ENCODE results near the gene CHERP. TPM values are rescaled to one million over a fixed set of nuclear protein-coding genes. Genes with fewer than 3 reads are reported as not detected.
A peak's percentile ranks its signal among the peaks of the same experiment; 100 is the strongest.
"Not testable (repeated sequence)": the region's sequence is repeated elsewhere in the genome, so short reads cannot be mapped to it uniquely, and the experiment has no call there.

CHERP gene
- total RNA-seq, 1 experiment from 2014 or later: 5.9 TPM

GRCh38 chr19:16543734-16544133, 1.5 kb upstream of the CHERP start:
- Histone ChIP-seq H3K36me3 (ENCODE audit: insufficient read depth, low read length) (peaks cover 18% of the 10 kb centered on the region), H3K27ac (ENCODE audit: low read length) (peak overlapping the region; percentile 87), H3K4me1 (ENCODE audit: low read length) (peaks cover 33% of the 10 kb centered on the region), H3K9ac (ENCODE audit: low read length) (peak overlapping the region; percentile 84), H3K4me3 (ENCODE audit: low read length) (peak overlapping the region; percentile 88), H3K79me2 (ENCODE audit: low read length) (peaks cover 52% of the 10 kb centered on the region), H4K20me1 (ENCODE audit: insufficient read depth, low read depth, low read length) (peaks cover 19% of the 10 kb centered on the region), H3K4me2 (ENCODE audit: low read depth, low read length, poor library complexity, severe bottlenecking) (peak overlapping the region; percentile 97)
- not testable (repeated sequence) for H3K9me2 ChIP-seq (replicated peaks; ENCODE audit: insufficient read depth, low read length); H3K9me3 ChIP-seq (ENCODE audit: low read length); H3K27me3 ChIP-seq (ENCODE audit: low read length); DNase-seq; H2AFZ ChIP-seq (ENCODE audit: low read length)

GRCh38 chr19:16542910-16543472, 754 bp upstream of the CHERP start:
- peak overlapping the region; percentile 88 for H3K4me3 ChIP-seq (ENCODE audit: low read length)
- no peaks in the 10 kb centered on the region for H3K9me2 ChIP-seq (replicated peaks; ENCODE audit: insufficient read depth, low read length)
- peaks cover 58% of the 10 kb centered on the region for H3K79me2 ChIP-seq (ENCODE audit: low read length)
- peaks cover 21% of the 10 kb centered on the region for H3K36me3 ChIP-seq (ENCODE audit: insufficient read depth, low read length)
- no peaks in the 10 kb centered on the region for H3K27me3 ChIP-seq (ENCODE audit: low read length)
- H3K4me2 ChIP-seq (ENCODE audit: low read depth, low read length, poor library complexity, severe bottlenecking): peak overlapping the region; percentile 97
- H3K9ac ChIP-seq (ENCODE audit: low read length): peak overlapping the region; percentile 84
- H3K27ac ChIP-seq (ENCODE audit: low read length): peak overlapping the region; percentile 87
- peaks cover 19% of the 10 kb centered on the region for H4K20me1 ChIP-seq (ENCODE audit: insufficient read depth, low read depth, low read length)
- H2AFZ ChIP-seq (ENCODE audit: low read length): peak overlapping the region; percentile 41; the same call in 1 of the 2 replicates
- H3K4me1 ChIP-seq (ENCODE audit: low read length): peaks cover 33% of the 10 kb centered on the region
- no peaks in the 10 kb centered on the region for H3K9me3 ChIP-seq (ENCODE audit: low read length)
- peak; percentile 67 for DNase-seq

- no peak for DNase-seq
- Histone ChIP-seq H3K4me3 (ENCODE audit: low read length) (peak overlapping the region; percentile 88), H3K4me2 (ENCODE audit: low read depth, low read length, poor library complexity, severe bottlenecking) (peak overlapping the region; percentile 97), H3K9ac (ENCODE audit: low read length) (peak overlapping the region; percentile 84), H3K4me1 (ENCODE audit: low read length) (peaks cover 33% of the 10 kb centered on the region), H3K36me3 (ENCODE audit: insufficient read depth, low read length) (peaks cover 25% of the 10 kb centered on the region), H3K79me2 (ENCODE audit: low read length) (peaks cover 71% of the 10 kb centered on the region), H3K9me3 (ENCODE audit: low read length) (no peaks in the 10 kb centered on the region), H3K27ac (ENCODE audit: low read length) (peak overlapping the region; percentile 65), H3K9me2 (replicated peaks; ENCODE audit: insufficient read depth, low read length) (no peaks in the 10 kb centered on the region), H3K27me3 (ENCODE audit: low read length) (no peaks in the 10 kb centered on the region), H2AFZ (ENCODE audit: low read length) (no peak overlapping the region), H4K20me1 (ENCODE audit: insufficient read depth, low read depth, low read length) (peaks cover 28% of the 10 kb centered on the region)
Observed at GRCh38 chr19:16541526-16542044, 652 bp downstream of the CHERP start.

GRCh38 chr19:16540948-16541347, 1.3 kb downstream of the CHERP start:
- Histone ChIP-seq H3K9me3 (ENCODE audit: low read length) (no peaks in the 10 kb centered on the region), H3K4me2 (ENCODE audit: low read depth, low read length, poor library complexity, severe bottlenecking) (peak overlapping the region; percentile 97), H2AFZ (ENCODE audit: low read length) (no peak overlapping the region), H3K27me3 (ENCODE audit: low read length) (no peaks in the 10 kb centered on the region), H3K9ac (ENCODE audit: low read length) (peak overlapping the region; percentile 84), H3K79me2 (ENCODE audit: low read length) (peaks cover 78% of the 10 kb centered on the region), H3K4me1 (ENCODE audit: low read length) (peaks cover 33% of the 10 kb centered on the region), H3K9me2 (replicated peaks; ENCODE audit: insufficient read depth, low read length) (no peaks in the 10 kb centered on the region), H3K36me3 (ENCODE audit: insufficient read depth, low read length) (peaks cover 25% of the 10 kb centered on the region), H4K20me1 (ENCODE audit: insufficient read depth, low read depth, low read length) (peaks cover 34% of the 10 kb centered on the region), H3K4me3 (ENCODE audit: low read length) (peak overlapping the region; percentile 88), H3K27ac (ENCODE audit: low read length) (peak overlapping the region; percentile 65; the same call in 1 of the 2 replicates)
- DNase-seq: no peak

GRCh38 chr19:16537111-16537510, 5.1 kb downstream of the CHERP start:
- H3K9ac ChIP-seq (ENCODE audit: low read length): no peak overlapping the region
- no peak overlapping the region for H2AFZ ChIP-seq (ENCODE audit: low read length)
- H3K4me3 ChIP-seq (ENCODE audit: low read length): no peak overlapping the region
- no peak for DNase-seq
- no peaks in the 10 kb centered on the region for H3K9me2 ChIP-seq (replicated peaks; ENCODE audit: insufficient read depth, low read length)
- H3K27ac ChIP-seq (ENCODE audit: low read length): no peak overlapping the region
- H4K20me1 ChIP-seq (ENCODE audit: insufficient read depth, low read depth, low read length): peaks cover 49% of the 10 kb centered on the region
- H3K79me2 ChIP-seq (ENCODE audit: low read length): peaks cover 63% of the 10 kb centered on the region
- peaks cover 25% of the 10 kb centered on the region for H3K36me3 ChIP-seq (ENCODE audit: insufficient read depth, low read length)
- H3K9me3 ChIP-seq (ENCODE audit: low read length): no peaks in the 10 kb centered on the region
- H3K4me2 ChIP-seq (ENCODE audit: low read depth, low read length, poor library complexity, severe bottlenecking): no peak overlapping the region
- H3K4me1 ChIP-seq (ENCODE audit: low read length): peaks cover 9% of the 10 kb centered on the region
- H3K27me3 ChIP-seq (ENCODE audit: low read length): no peaks in the 10 kb centered on the region

GRCh38 chr19:16536130-16536529, 6.1 kb downstream of the CHERP start:
- Histone ChIP-seq H3K4me1 (ENCODE audit: low read length) (peaks cover 5% of the 10 kb centered on the region), H3K27me3 (ENCODE audit: low read length) (no peaks in the 10 kb centered on the region), H3K4me3 (ENCODE audit: low read length) (no peak overlapping the region), H3K9ac (ENCODE audit: low read length) (no peak overlapping the region), H3K36me3 (ENCODE audit: insufficient read depth, low read length) (peaks cover 25% of the 10 kb centered on the region), H3K4me2 (ENCODE audit: low read depth, low read length, poor library complexity, severe bottlenecking) (no peak overlapping the region), H3K9me3 (ENCODE audit: low read length) (no peaks in the 10 kb centered on the region), H4K20me1 (ENCODE audit: insufficient read depth, low read depth, low read length) (peaks cover 43% of the 10 kb centered on the region), H3K9me2 (replicated peaks; ENCODE audit: insufficient read depth, low read length) (no peaks in the 10 kb centered on the region), H3K27ac (ENCODE audit: low read length) (no peak overlapping the region), H2AFZ (ENCODE audit: low read length) (no peak overlapping the region), H3K79me2 (ENCODE audit: low read length) (peaks cover 54% of the 10 kb centered on the region)
- no peak for DNase-seq

GRCh38 chr19:16535381-16535780, 6.9 kb downstream of the CHERP start:
- DNase-seq: no peak
- Histone ChIP-seq H3K27ac (ENCODE audit: low read length) (no peak overlapping the region), H3K9ac (ENCODE audit: low read length) (no peak overlapping the region), H2AFZ (ENCODE audit: low read length) (no peak overlapping the region), H3K4me1 (ENCODE audit: low read length) (no peaks in the 10 kb centered on the region), H3K9me2 (replicated peaks; ENCODE audit: insufficient read depth, low read length) (no peaks in the 10 kb centered on the region), H3K9me3 (ENCODE audit: low read length) (no peaks in the 10 kb centered on the region), H3K36me3 (ENCODE audit: insufficient read depth, low read length) (peaks cover 22% of the 10 kb centered on the region), H3K4me3 (ENCODE audit: low read length) (no peak overlapping the region), H3K27me3 (ENCODE audit: low read length) (no peaks in the 10 kb centered on the region), H3K4me2 (ENCODE audit: low read depth, low read length, poor library complexity, severe bottlenecking) (no peak overlapping the region), H4K20me1 (ENCODE audit: insufficient read depth, low read depth, low read length) (peaks cover 36% of the 10 kb centered on the region), H3K79me2 (ENCODE audit: low read length) (peaks cover 46% of the 10 kb centered on the region)

- Histone ChIP-seq H3K79me2 (ENCODE audit: low read length) (peaks cover 23% of the 10 kb centered on the region), H3K36me3 (ENCODE audit: insufficient read depth, low read length) (peaks cover 15% of the 10 kb centered on the region), H3K9me3 (ENCODE audit: low read length) (no peaks in the 10 kb centered on the region), H2AFZ (ENCODE audit: low read length) (no peak overlapping the region), H3K27me3 (ENCODE audit: low read length) (no peaks in the 10 kb centered on the region), H3K4me1 (ENCODE audit: low read length) (no peaks in the 10 kb centered on the region), H3K9ac (ENCODE audit: low read length) (no peak overlapping the region), H3K4me3 (ENCODE audit: low read length) (no peak overlapping the region), H3K9me2 (replicated peaks; ENCODE audit: insufficient read depth, low read length) (no peaks in the 10 kb centered on the region), H4K20me1 (ENCODE audit: insufficient read depth, low read depth, low read length) (peaks cover 38% of the 10 kb centered on the region), H3K27ac (ENCODE audit: low read length) (no peak overlapping the region), H3K4me2 (ENCODE audit: low read depth, low read length, poor library complexity, severe bottlenecking) (no peak overlapping the region)
- DNase-seq: no peak
Observed at GRCh38 chr19:16532440-16533234, 9.6 kb downstream of the CHERP start.
